WTC11 (cell line): ENCODE measurements around the gene CREB3L1.

Experiments used
- AFF4 ChIP-seq: sonication (generic); formaldehyde crosslinking; IDR thresholded peaks from 2 replicates; pipeline ENCODE4 v1.8.1; 2023; ENCODE audit warnings: mild to moderate bottlenecking, missing genetic modification reagents, borderline replicate concordance
- CREB1 ChIP-seq: sonication (generic); formaldehyde crosslinking; IDR thresholded peaks from 2 replicates; pipeline ENCODE4 v1.8.0; 2023; ENCODE audit warnings: mild to moderate bottlenecking, missing genetic modification reagents
- CTCF ChIP-seq: fragments of 200-600 bp; IDR thresholded peaks from 2 replicates; pipeline ENCODE4 v1.8.0; 2022; ENCODE audit warnings: antibody characterized with exemption
- RELA ChIP-seq: sonication (generic); formaldehyde crosslinking; IDR thresholded peaks from 2 replicates; pipeline ENCODE4 v1.8.1; 2022; ENCODE audit warnings: missing genetic modification reagents, mild to moderate bottlenecking, borderline replicate concordance
- SP1 ChIP-seq: sonication (generic); formaldehyde crosslinking; conservative IDR thresholded peaks from 2 replicates; pipeline ENCODE4 v1.8.1; 2022; ENCODE audit warnings: missing genetic modification reagents
- TCF7 ChIP-seq: sonication (generic); formaldehyde crosslinking; IDR thresholded peaks from 2 replicates; pipeline ENCODE4 v1.8.0; 2022; ENCODE audit warnings: mild to moderate bottlenecking, low read depth, missing genetic modification reagents, moderate library complexity
- USF2 ChIP-seq: sonication (generic); formaldehyde crosslinking; IDR thresholded peaks from 2 replicates; pipeline ENCODE4 v1.8.1; 2023; ENCODE audit warnings: mild to moderate bottlenecking, missing genetic modification reagents, moderate library complexity
- ZBTB21 ChIP-seq: sonication (generic); formaldehyde crosslinking; IDR thresholded peaks from 2 replicates; pipeline ENCODE4 v1.8.1; 2023; ENCODE audit warnings: mild to moderate bottlenecking, missing genetic modification reagents, borderline replicate concordance
- ZNF138 ChIP-seq: sonication (generic); formaldehyde crosslinking; conservative IDR thresholded peaks from 2 replicates; pipeline ENCODE4 v1.8.1; 2022; ENCODE audit warnings: mild to moderate bottlenecking, moderate library complexity, missing genetic modification reagents
- ZNF317 ChIP-seq: sonication (generic); formaldehyde crosslinking; IDR thresholded peaks from 2 replicates; pipeline ENCODE4 v1.8.1; 2023; ENCODE audit warnings: low read depth, mild to moderate bottlenecking, moderate library complexity, missing genetic modification reagents, borderline replicate concordance
- TF ChIP-seq, protein P1 (sequence below): fragments of 250-450 bp; sonication (Bioruptor Pico); IDR thresholded peaks from 2 replicates; pipeline ENCODE4 v1.9.0; 2021; ENCODE audit warnings: mild to moderate bottlenecking

GRCh38 chr11:46341454-46341853 lies 64.0 kb downstream of the CREB3L1 start:
- TF ChIP-seq, protein P1, sequence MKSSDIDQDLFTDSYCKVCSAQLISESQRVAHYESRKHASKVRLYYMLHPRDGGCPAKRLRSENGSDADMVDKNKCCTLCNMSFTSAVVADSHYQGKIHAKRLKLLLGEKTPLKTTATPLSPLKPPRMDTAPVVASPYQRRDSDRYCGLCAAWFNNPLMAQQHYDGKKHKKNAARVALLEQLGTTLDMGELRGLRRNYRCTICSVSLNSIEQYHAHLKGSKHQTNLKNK, result no peak
- TF ChIP-seq CREB1 (CRISPR knock-in tag), result no peak
- TF ChIP-seq CTCF, result no peak
- TF ChIP-seq USF2 (CRISPR knock-in tag), result no peak
- TF ChIP-seq AFF4 (CRISPR knock-in tag), result no peak
- TF ChIP-seq TCF7 (CRISPR knock-in tag), result no peak
- no peak for TF ChIP-seq ZNF317 (CRISPR knock-in tag)
- TF ChIP-seq SP1 (CRISPR knock-in tag), result no peak
- no peak for TF ChIP-seq ZBTB21 (CRISPR knock-in tag)
- no peak for TF ChIP-seq ZNF138
- no peak for TF ChIP-seq RELA
